GM12801 (cell line): ENCODE results near the gene SMG7.

ENCODE experiments used
- CTCF ChIP-seq: IDR thresholded peaks from one replicate; pipeline ENCODE4 v1.5.1; 2011; ENCODE audit warnings: control low read depth; ENCODE audit not compliant: insufficient read length; ENCODE audit errors: extremely low read depth

The SMG7 gene

GRCh38 chr1:183543619-183544204 lies 71.4 kb downstream of the SMG7 start:
- no peak for TF ChIP-seq CTCF

- TF ChIP-seq CTCF: no peak
Measured at GRCh38 chr1:183544598-183545297, 72.4 kb downstream of the SMG7 start.

- TF ChIP-seq CTCF: no peak
Measured at GRCh38 chr1:183546427-183546826, 74.1 kb downstream of the SMG7 start.

GRCh38 chr1:183548116-183548515 lies 75.8 kb downstream of the SMG7 start:
- no peak for TF ChIP-seq CTCF

- no peak for TF ChIP-seq CTCF
Measured at GRCh38 chr1:183550915-183551314, 78.6 kb downstream of the SMG7 start.

GRCh38 chr1:183551924-183552323 lies 79.6 kb downstream of the SMG7 start:
- TF ChIP-seq CTCF: no peak

- TF ChIP-seq CTCF: no peak
Measured at GRCh38 chr1:183552441-183552840, 80.1 kb downstream of the SMG7 start.
